Neuronal stem cell (in vitro differentiated cells): ENCODE results near the gene PRR16. TPM values are rescaled to one million over a fixed set of nuclear protein-coding genes. Genes with fewer than 3 reads are reported as not detected.
"Not testable (repeated sequence)": the region's sequence is repeated elsewhere in the genome, so short reads cannot be mapped to it uniquely, and the experiment has no call there.

ENCODE experiments used
- DNase-seq: peaks from one replicate; pipeline ENCODE4 v3.0.0-alpha.2; 2013; ENCODE audit warnings: low spot score
- H2AFZ ChIP-seq: one replicate; pipeline ENCODE4 v1.6.1; 2013; ENCODE audit warnings: mild to moderate bottlenecking, low read length, inconsistent platforms
- H2AK5ac ChIP-seq: 2 replicates; pipeline ENCODE4 v1.6.1; 2013; ENCODE audit warnings: low read depth, mild to moderate bottlenecking, inconsistent platforms, low read length, moderate library complexity, mixed read lengths
- H2BK120ac ChIP-seq: 2 replicates; pipeline ENCODE4 v1.6.1; 2013; ENCODE audit warnings: low read depth, mild to moderate bottlenecking, inconsistent platforms, low read length, moderate library complexity, mixed read lengths
- H2BK12ac ChIP-seq: one replicate; pipeline ENCODE4 v1.6.1; 2013; ENCODE audit warnings: low read length, inconsistent platforms
- H2BK15ac ChIP-seq: 2 replicates; pipeline ENCODE4 v1.6.1; 2013; ENCODE audit warnings: mild to moderate bottlenecking, low read length, inconsistent platforms, mixed read lengths
- H2BK5ac ChIP-seq: one replicate; pipeline ENCODE4 v1.6.1; 2013; ENCODE audit warnings: inconsistent platforms, mild to moderate bottlenecking, low read length, moderate library complexity
- H3K14ac ChIP-seq: one replicate; pipeline ENCODE4 v1.6.1; 2013; ENCODE audit warnings: low read length, inconsistent platforms
- H3K18ac ChIP-seq: 2 replicates; pipeline ENCODE4 v1.6.1; 2013; ENCODE audit warnings: low read length, inconsistent platforms
- H3K23ac ChIP-seq: 2 replicates; pipeline ENCODE4 v1.6.1; 2013; ENCODE audit warnings: low read depth, mild to moderate bottlenecking, mixed read lengths, low read length, inconsistent platforms; ENCODE audit not compliant: poor library complexity
- H3K27ac ChIP-seq: replicated peaks from 3 replicates; pipeline ENCODE4 v1.5.1; 2013; ENCODE audit warnings: low read length, inconsistent platforms
- H3K27me3 ChIP-seq, 3 experiments: 2 replicates each; pipeline ENCODE4 v1.6.1; 2013; ENCODE audit warnings: low read length in 3 of 3, mild to moderate bottlenecking in 2 of 3, inconsistent platforms in 1 of 3, low read depth in 1 of 3, mixed read lengths in 1 of 3, moderate library complexity in 1 of 3; ENCODE audit not compliant: control insufficient read depth in 3 of 3, insufficient read depth in 3 of 3
- H3K36me3 ChIP-seq, 2 donors: replicated peaks in 1 of 2; 2 replicates each; pipeline ENCODE4 v1.6.1; 2013; ENCODE audit warnings: low read length in 2 of 2; ENCODE audit not compliant: control insufficient read depth in 2 of 2, insufficient read depth in 2 of 2
- H3K4ac ChIP-seq: 2 replicates; pipeline ENCODE4 v1.6.1; 2013; ENCODE audit warnings: inconsistent platforms, mild to moderate bottlenecking, low read length, moderate library complexity
- H3K4me1 ChIP-seq, 2 donors: 1 replicate in 1 of 2; 2 replicates in 1 of 2; pipeline ENCODE4 v1.6.1; 2013; ENCODE audit warnings: low read length in 2 of 2, low read depth in 1 of 2; ENCODE audit not compliant: control insufficient read depth in 2 of 2, insufficient read depth in 1 of 2
- H3K4me2 ChIP-seq: one replicate; pipeline ENCODE4 v1.6.1; 2013; ENCODE audit warnings: mild to moderate bottlenecking, low read length, inconsistent platforms; ENCODE audit not compliant: insufficient read depth, poor library complexity, severe bottlenecking
- H3K4me3 ChIP-seq, 2 donors: 2 replicates each; pipeline ENCODE4 v1.5.1; 2013; ENCODE audit warnings: low read length in 2 of 2, mild to moderate bottlenecking in 2 of 2, inconsistent platforms in 1 of 2, moderate library complexity in 1 of 2
- H3K79me1 ChIP-seq: one replicate; pipeline ENCODE4 v1.6.1; 2013; ENCODE audit warnings: low read depth, mild to moderate bottlenecking, inconsistent platforms, low read length, moderate library complexity
- H3K9ac ChIP-seq: one replicate; pipeline ENCODE4 v1.6.1; 2013; ENCODE audit warnings: mild to moderate bottlenecking, low read depth, low read length, inconsistent platforms; ENCODE audit not compliant: poor library complexity
- H3K9me3 ChIP-seq, 2 donors: replicated peaks in 1 of 2; 2 replicates each; pipeline versions ENCODE3 to v1.6.1; 2013; ENCODE audit warnings: low read length in 2 of 2, mild to moderate bottlenecking in 2 of 2, inconsistent platforms in 1 of 2, low read depth in 1 of 2, mixed read lengths in 1 of 2, moderate library complexity in 1 of 2; ENCODE audit not compliant: control insufficient read depth in 2 of 2, insufficient read depth in 1 of 2
- H4K8ac ChIP-seq: one replicate; pipeline ENCODE4 v1.6.1; 2013; ENCODE audit warnings: low read depth, mild to moderate bottlenecking, inconsistent platforms, low read length, moderate library complexity
- H4K91ac ChIP-seq: one replicate; pipeline ENCODE4 v1.6.1; 2013; ENCODE audit warnings: low read length, low read depth, mild to moderate bottlenecking, inconsistent platforms; ENCODE audit not compliant: poor library complexity
- WGBS, 2 donors: extraction: QIAGEN DNeasy Blood & Tissue Kit; methylation state at CpG; one replicate each; pipeline ENCODE4 v1.1.7; 2013; ENCODE audit warnings: missing lambda C conversion rate in 2 of 2, mixed read lengths in 1 of 2; ENCODE audit not compliant: insufficient read length in 2 of 2, insufficient replicate concordance in 1 of 2; ENCODE audit errors: extremely low coverage in 2 of 2; 5-methylcytosine and 5-hydroxymethylcytosine counted together
- polyA plus RNA-seq, 2 experiments: library from polyadenylated mRNA; stranded (reverse); fragments of 200-250 nt; gene quantifications; one replicate each; pipeline ENCODE4 v1.2.3, GENCODE V29; 2013

The PRR16 gene
- 0.15 TPM for polyA plus RNA-seq (2013, experiment 1 of 2)
- 0.24 TPM for polyA plus RNA-seq (2013, experiment 2 of 2)

DNA sequence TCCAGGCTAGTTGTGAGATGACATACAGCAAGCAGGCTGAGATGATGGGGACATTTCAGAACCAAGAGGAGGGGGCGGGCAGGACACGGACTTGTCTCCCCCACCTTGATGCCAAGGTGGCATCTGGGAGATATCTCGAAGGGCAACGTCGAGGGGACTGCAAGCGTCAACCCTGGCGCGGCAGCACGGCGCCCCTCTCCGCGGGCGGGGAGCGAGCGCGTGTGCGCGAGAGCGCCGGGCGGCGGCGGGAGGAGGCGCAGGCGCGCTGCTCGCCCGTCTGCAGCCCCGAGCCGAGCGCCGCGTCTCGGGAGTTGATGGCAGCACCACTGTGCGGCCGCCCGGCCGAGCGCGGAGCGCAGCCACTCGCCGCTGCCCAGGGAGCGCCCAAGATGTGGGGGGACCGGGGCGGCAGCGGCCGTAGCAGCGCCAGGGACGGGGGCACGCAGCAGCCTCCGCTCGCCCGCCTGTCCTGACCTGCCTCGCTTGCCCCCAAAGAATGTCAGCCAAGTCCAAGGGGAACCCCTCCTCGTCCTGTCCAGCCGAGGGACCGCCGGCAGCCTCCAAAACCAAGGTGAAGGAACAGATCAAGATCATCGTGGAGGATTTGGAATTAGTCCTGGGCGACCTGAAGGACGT is at the start of gene PRR16:
TSS of gene PRR16 (plus strand) at position 310 of the 636 bp plus-strand sequence.
- no peak within 1 kb of the TSS for H3K27ac ChIP-seq
- DNase-seq, result peak; percentile 58
- H2BK120ac ChIP-seq, result no peak within 1 kb of the TSS

DNA sequence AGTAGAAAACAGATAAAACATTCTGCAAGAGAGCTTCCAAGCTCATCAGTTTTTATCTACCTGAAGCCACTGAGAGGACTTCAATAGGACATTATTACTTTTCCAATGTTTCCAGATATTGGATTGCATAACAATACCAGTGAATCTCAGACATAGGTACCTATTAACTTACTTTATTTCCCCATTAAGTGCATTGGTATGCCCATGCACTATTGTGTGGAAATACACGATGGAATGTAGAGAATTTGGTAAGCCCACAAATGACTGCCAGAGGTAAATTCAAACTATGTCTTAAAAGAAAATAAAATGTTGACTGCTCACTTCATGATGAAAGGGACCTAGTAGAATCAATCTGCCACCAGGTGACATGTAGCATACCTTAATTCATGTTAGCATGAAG is 48.1 kb upstream of the PRR16 start:
- Histone ChIP-seq H2BK15ac (no peak overlapping the region), H3K27ac (no peak overlapping the region), H3K4me3 (no peak overlapping the region), H2AFZ (no peak overlapping the region), H2BK5ac (no peak overlapping the region), H3K4ac (no peak overlapping the region), H3K23ac (no peak overlapping the region), H4K91ac (no peak overlapping the region), H3K27me3 (no peaks in the 10 kb centered on the region), H3K36me3 (no peaks in the 10 kb centered on the region), H3K9ac (no peak overlapping the region), H2BK120ac (no peak overlapping the region), H3K4me2 (no peak overlapping the region), H3K79me1 (no peaks in the 10 kb centered on the region), H2AK5ac (no peak overlapping the region), H4K8ac (no peak overlapping the region), H3K14ac (no peak overlapping the region), H3K4me1 (peaks cover 0 to 1% of the 10 kb centered on the region in 2 donors), H3K18ac (no peak overlapping the region), H2BK12ac (no peak overlapping the region), H3K9me3 (no peaks in the 10 kb centered on the region)
- no peak for DNase-seq
- no CpG with 5 or more reads among the region's 1 CpG for WGBS, 2 donors

More for the DNA sequence above, at the start of gene PRR16:
- peak within 1 kb of the TSS; percentile 67 to 79 for H3K4me3 ChIP-seq
- H2BK12ac ChIP-seq, result no peak within 1 kb of the TSS
- H2BK15ac ChIP-seq, result no peak within 1 kb of the TSS
- no peak within 1 kb of the TSS for H4K91ac ChIP-seq
- no peak within 1 kb of the TSS for H2AK5ac ChIP-seq
- H3K18ac ChIP-seq, result peak within 1 kb of the TSS; percentile 64
- H3K27me3 ChIP-seq, result peaks cover 3 to 35% (median 19%) of the 10 kb centered on the region in 3 experiments
- H3K23ac ChIP-seq, result no peak within 1 kb of the TSS
- no peak within 1 kb of the TSS for H3K4ac ChIP-seq
- no peak within 1 kb of the TSS for H4K8ac ChIP-seq
- H3K4me1 ChIP-seq, result peaks cover 3% of the 10 kb centered on the region in 2 donors
- no peak within 1 kb of the TSS for H3K14ac ChIP-seq
- peak within 1 kb of the TSS; percentile 82 for H3K9ac ChIP-seq
- WGBS, 2 donors, result no CpG with 5 or more reads among the region's 62 CpGs
- H3K79me1 ChIP-seq, result no peaks in the 10 kb centered on the region
- H3K4me2 ChIP-seq, result peak within 1 kb of the TSS; percentile 89
- no peaks in the 10 kb centered on the region for H3K9me3 ChIP-seq
- peak within 1 kb of the TSS; percentile 98 for H2AFZ ChIP-seq
- H3K36me3 ChIP-seq, result no peaks in the 10 kb centered on the region
- no peak within 1 kb of the TSS for H2BK5ac ChIP-seq

- H3K4me2 ChIP-seq, result no peak overlapping the region
- no peaks in the 10 kb centered on the region for H3K36me3 ChIP-seq
- H2BK12ac ChIP-seq, result no peak overlapping the region
- no peak overlapping the region for H3K4ac ChIP-seq
- no peak overlapping the region for H2BK5ac ChIP-seq
- H4K91ac ChIP-seq, result no peak overlapping the region
- H4K8ac ChIP-seq, result no peak overlapping the region
- peaks cover 0 to 1% of the 10 kb centered on the region in 2 donors for H3K4me1 ChIP-seq
- H3K79me1 ChIP-seq, result no peaks in the 10 kb centered on the region
- H3K23ac ChIP-seq, result no peak overlapping the region
- H2AK5ac ChIP-seq, result no peak overlapping the region
- peak; percentile 0 for DNase-seq
- WGBS, 2 donors, result no CpG with 5 or more reads among the region's 3 CpGs
- no peak overlapping the region for H3K27ac ChIP-seq
- no peak overlapping the region for H2AFZ ChIP-seq
- H3K9ac ChIP-seq, result no peak overlapping the region
- no peak overlapping the region for H2BK15ac ChIP-seq
- H3K14ac ChIP-seq, result no peak overlapping the region
- H2BK120ac ChIP-seq, result no peak overlapping the region
- no peak overlapping the region for H3K18ac ChIP-seq
- no peaks in the 10 kb centered on the region for H3K27me3 ChIP-seq
- no peak overlapping the region for H3K4me3 ChIP-seq
- H3K9me3 ChIP-seq, result no peaks in the 10 kb centered on the region
These were observed 45.0 kb upstream of the PRR16 start for GRCh38 chr5:120419127-120419526.

DNA sequence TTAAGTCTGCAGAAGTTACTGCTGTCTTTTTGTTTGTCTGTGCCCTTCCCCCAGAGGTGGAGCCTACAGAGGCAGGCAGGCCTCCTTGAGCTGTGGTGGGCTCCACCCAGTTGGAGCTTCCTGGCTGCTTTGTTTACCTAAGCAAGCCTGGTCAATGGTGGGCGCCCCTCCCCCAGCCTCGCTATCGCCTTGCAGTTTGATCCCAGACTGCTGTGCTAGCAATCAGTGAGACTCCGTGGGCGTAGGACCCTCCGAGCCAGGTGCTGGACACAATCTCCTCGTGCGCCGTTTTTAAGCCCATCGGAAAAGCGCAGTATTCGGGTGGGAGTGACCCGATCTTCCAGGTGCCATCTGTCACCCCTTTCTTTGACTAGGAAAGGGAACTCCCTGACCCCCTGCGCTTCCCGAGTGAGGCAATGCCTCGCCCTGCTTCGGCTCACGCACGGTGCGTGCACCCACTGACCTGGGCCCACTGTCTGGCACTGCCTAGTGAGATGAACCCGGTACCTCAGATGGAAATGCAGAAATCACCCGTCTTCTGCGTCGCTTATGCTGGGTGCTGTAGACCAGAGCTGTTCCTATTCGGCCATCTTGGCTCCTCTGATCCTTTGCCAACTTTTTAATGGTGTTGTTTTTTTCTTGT is 37.3 kb upstream of the PRR16 start:
- not testable (repeated sequence) for H3K4me2 ChIP-seq, H3K27ac ChIP-seq, H2BK12ac ChIP-seq, H4K91ac ChIP-seq, H3K9ac ChIP-seq, H4K8ac ChIP-seq, H2BK15ac ChIP-seq, H2AFZ ChIP-seq, H3K4ac ChIP-seq, H3K36me3 ChIP-seq, H3K4me3 ChIP-seq, H2BK5ac ChIP-seq, H3K27me3 ChIP-seq, H3K4me1 ChIP-seq, DNase-seq, H3K14ac ChIP-seq, H2BK120ac ChIP-seq, H3K23ac ChIP-seq, H2AK5ac ChIP-seq, H3K18ac ChIP-seq, H3K79me1 ChIP-seq, H3K9me3 ChIP-seq
- no CpG with 5 or more reads among the region's 25 CpGs for WGBS, 2 donors
